Measurements from ENCODE around the gene SLC37A4.

SLC37A4 gene

DNA sequence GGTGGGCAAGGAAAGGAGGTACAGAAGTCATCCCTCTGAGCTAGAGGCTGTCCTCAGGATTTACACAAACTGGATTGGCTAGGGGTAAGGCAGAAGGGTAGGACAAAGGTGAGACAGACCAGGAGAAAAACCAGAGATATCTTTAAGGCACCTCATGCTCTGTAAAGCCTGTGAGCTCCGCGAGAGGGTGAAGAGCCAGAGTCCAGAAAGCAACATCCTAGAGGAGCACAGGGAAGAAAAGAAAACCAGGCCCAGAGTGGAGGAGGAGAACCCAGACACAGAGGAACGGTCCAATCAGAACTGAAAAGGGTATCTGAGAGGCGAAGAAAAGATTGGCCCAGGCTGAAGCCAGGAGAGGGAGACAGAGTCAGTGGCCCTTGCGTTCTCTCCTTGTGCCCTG, 5.1 kb downstream of the SLC37A4 start:
- Histone ChIP-seq H3K9me3 (ENCODE audit: severe bottlenecking) (no peaks in the 10 kb centered on the region), H3K27ac (no peak overlapping the region), H3K4me3 (ENCODE audit: low read depth, low read length) (no peak overlapping the region), H3K27me3 (ENCODE audit: insufficient read depth, low read depth, severe bottlenecking) (no peaks in the 10 kb centered on the region), H3K36me3 (peaks cover 86% of the 10 kb centered on the region)
- DNase-seq, result no peak
- TF ChIP-seq, protein P1, sequence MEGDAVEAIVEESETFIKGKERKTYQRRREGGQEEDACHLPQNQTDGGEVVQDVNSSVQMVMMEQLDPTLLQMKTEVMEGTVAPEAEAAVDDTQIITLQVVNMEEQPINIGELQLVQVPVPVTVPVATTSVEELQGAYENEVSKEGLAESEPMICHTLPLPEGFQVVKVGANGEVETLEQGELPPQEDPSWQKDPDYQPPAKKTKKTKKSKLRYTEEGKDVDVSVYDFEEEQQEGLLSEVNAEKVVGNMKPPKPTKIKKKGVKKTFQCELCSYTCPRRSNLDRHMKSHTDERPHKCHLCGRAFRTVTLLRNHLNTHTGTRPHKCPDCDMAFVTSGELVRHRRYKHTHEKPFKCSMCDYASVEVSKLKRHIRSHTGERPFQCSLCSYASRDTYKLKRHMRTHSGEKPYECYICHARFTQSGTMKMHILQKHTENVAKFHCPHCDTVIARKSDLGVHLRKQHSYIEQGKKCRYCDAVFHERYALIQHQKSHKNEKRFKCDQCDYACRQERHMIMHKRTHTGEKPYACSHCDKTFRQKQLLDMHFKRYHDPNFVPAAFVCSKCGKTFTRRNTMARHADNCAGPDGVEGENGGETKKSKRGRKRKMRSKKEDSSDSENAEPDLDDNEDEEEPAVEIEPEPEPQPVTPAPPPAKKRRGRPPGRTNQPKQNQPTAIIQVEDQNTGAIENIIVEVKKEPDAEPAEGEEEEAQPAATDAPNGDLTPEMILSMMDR (IDR thresholded peaks at IDR 0.05; ENCODE audit: low read depth, low read length), result no peak

DNA sequence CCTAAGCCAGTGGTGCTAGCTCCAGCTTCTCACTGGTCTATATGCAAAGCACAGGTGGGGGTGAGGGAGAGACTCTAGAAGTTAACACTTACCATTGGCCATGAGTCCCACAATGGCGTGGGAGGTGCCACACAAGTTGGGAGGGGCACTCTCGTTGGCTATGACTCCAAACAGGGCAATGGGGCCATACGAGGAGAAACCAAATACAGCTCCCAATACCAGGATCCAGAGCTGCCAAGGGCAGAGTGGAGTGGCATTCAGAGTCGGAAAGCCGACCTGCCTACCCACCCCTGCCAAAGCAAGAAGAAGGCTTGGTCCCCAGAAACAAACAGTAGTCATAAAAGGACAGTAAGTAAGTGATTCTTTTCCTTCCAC, 5.6 kb downstream of the SLC37A4 start:
- H3K36me3 ChIP-seq, result peaks cover 88% of the 10 kb centered on the region
- H3K27me3 ChIP-seq (ENCODE audit: insufficient read depth, low read depth, severe bottlenecking), result no peaks in the 10 kb centered on the region
- DNase-seq, result no peak
- TF ChIP-seq, protein P1 (IDR thresholded peaks at IDR 0.05; ENCODE audit: low read depth, low read length), result no peak
- H3K9me3 ChIP-seq (ENCODE audit: severe bottlenecking), result no peaks in the 10 kb centered on the region
- no peak overlapping the region for H3K4me3 ChIP-seq (ENCODE audit: low read depth, low read length)
- no peak overlapping the region for H3K27ac ChIP-seq

DNA sequence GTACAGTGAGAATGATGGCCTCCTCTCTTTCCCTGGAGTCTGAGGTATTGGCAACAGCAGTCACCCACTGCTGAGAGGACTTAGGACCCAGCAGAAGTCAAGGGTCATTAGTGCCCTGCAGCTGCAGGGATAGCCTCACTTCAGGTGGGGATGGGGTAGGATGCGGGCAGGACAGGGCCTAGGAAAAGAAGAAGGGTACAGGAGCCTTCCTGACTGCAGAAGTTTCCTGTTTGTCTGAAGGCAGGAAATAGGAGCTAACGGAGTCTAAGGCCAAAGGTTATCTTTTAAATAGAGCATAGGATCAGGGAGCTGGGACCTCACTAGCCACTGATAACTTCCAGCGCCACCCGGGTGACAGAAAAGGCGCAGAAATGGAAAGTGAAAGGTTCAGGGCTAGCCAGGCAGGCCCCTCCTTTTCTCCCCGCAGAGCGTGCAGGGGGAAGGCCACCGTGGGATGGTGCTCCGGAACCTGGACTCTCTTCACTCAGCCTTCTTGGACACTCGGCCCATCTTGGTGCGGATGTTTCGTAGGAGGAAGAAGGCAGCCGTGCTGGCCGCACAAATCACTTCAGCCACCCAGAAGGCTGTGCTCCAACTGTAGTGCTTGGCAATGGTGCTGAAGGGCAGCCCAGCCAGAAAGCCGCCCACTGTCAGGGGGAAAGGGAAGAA, 6.1 kb downstream of the SLC37A4 start:
- no peak overlapping the region for H3K27ac ChIP-seq
- H3K27me3 ChIP-seq (ENCODE audit: insufficient read depth, low read depth, severe bottlenecking), result no peaks in the 10 kb centered on the region
- TF ChIP-seq, protein P1 (IDR thresholded peaks at IDR 0.05; ENCODE audit: low read depth, low read length), result no peak
- H3K4me3 ChIP-seq (ENCODE audit: low read depth, low read length), result no peak overlapping the region
- no peak for DNase-seq
- no peaks in the 10 kb centered on the region for H3K9me3 ChIP-seq (ENCODE audit: severe bottlenecking)
- H3K36me3 ChIP-seq, result peaks cover 93% of the 10 kb centered on the region

DNA sequence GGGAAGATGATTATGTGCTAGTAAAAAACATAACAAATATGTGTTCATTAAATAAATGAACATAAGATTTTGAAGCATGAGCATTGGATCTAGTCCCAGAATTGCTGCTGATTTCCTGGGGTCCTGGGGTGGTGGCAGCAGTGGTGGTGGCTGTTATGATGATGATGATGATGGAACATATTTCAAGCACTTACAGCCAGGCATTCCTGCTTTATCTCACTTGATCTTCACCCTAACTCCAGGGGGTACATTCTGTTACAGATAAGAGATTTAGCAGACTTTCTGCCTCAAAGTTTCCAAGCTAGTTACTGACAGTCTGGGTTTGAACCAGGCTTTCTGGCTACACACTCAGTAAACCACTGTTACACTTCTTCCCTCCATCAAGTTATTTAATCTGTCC, 6.9 kb downstream of the SLC37A4 start:
- no peaks in the 10 kb centered on the region for H3K27me3 ChIP-seq (ENCODE audit: insufficient read depth, low read depth, severe bottlenecking)
- H3K27ac ChIP-seq, result no peak overlapping the region
- no peak overlapping the region for H3K4me3 ChIP-seq (ENCODE audit: low read depth, low read length)
- H3K36me3 ChIP-seq, result peaks cover 88% of the 10 kb centered on the region
- DNase-seq, result no peak
- no peaks in the 10 kb centered on the region for H3K9me3 ChIP-seq (ENCODE audit: severe bottlenecking)
- TF ChIP-seq, protein P1 (IDR thresholded peaks at IDR 0.05; ENCODE audit: low read depth, low read length), result no peak

DNA sequence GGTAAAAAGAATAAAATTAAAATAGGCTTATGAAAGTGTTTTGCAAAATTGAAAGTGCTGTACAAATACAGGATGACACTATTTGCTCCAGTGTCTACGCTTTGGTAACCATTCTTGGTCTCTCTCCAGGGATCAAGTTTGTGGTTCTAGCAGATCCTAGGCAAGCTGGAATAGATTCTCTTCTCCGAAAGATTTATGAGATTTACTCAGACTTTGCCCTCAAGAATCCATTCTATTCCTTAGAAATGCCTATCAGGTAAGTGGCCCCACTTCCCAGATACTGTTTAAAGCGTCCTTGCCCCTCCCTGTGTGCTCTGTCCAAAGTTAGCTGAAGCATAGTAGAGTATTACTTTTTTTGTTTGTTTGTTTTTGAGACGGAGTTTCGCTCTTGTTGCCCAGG, 9.0 kb downstream of the SLC37A4 start:
- Histone ChIP-seq H3K36me3 (peaks cover 79% of the 10 kb centered on the region), H3K9me3 (ENCODE audit: severe bottlenecking) (no peaks in the 10 kb centered on the region), H3K27me3 (ENCODE audit: insufficient read depth, low read depth, severe bottlenecking) (no peaks in the 10 kb centered on the region), H3K27ac (no peak overlapping the region), H3K4me3 (ENCODE audit: low read depth, low read length) (no peak overlapping the region)
- TF ChIP-seq, protein P1 (IDR thresholded peaks at IDR 0.05; ENCODE audit: low read depth, low read length), result no peak
- no peak for DNase-seq

DNA sequence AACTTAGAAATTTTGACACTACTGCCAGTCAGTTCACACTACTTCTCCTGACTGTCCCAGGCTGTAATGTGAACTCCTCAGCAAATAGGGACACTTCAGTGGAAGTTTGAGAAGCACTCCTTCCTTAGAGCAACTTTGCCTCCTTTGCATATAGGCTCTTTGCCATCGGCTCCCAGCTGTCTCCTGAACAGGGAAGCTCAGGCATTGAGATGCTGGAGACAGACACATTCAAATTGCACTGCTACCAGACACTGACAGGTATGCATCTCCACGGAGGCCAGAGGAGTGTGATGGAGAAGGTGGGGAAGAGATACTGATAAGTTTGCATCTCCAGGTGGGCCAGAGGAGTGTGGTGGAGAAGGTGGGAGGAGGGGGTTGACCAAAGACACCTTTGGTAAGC, 10.7 kb downstream of the SLC37A4 start:
- Histone ChIP-seq H3K9me3 (ENCODE audit: severe bottlenecking) (no peaks in the 10 kb centered on the region), H3K36me3 (peaks cover 79% of the 10 kb centered on the region), H3K4me3 (ENCODE audit: low read depth, low read length) (no peak overlapping the region), H3K27me3 (ENCODE audit: insufficient read depth, low read depth, severe bottlenecking) (no peaks in the 10 kb centered on the region), H3K27ac (no peak overlapping the region)
- DNase-seq, result no peak
- TF ChIP-seq, protein P1 (IDR thresholded peaks at IDR 0.05; ENCODE audit: low read depth, low read length), result no peak

Data from WERI-Rb-1 (cell line).